CMK (cell line): ENCODE measurements around the gene RECK.
A peak's percentile ranks its signal among the peaks of the same experiment; 100 is the strongest.
"Not testable (repeated sequence)": the region's sequence is repeated elsewhere in the genome, so short reads cannot be mapped to it uniquely, and the experiment has no call there.

Experiments
- DNase-seq: peaks from one replicate; pipeline ENCODE4 v3.0.0-alpha.2; 2010; ENCODE audit warnings: low read depth

Gene RECK

DNA sequence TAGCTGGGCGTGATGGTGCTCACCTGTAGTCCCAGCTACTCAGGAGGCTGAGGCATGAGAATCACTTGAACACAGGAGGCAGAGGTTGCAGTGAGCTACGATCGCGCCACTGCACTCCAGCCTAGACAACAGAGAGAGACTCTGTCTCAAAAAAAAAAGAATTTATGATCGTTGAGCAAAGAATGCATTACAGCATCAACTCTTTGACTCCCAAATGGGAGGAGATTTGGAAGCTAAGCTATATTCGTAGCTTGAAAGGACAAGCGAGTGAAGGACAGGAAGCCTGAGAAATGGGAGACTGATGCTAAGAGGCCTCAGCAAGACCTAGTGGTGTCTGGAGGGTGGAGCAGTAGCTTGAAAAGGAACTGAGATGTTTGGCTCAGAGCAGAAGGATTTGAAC is 122.2 kb downstream of the RECK start:
- DNase-seq = no peak

DNA sequence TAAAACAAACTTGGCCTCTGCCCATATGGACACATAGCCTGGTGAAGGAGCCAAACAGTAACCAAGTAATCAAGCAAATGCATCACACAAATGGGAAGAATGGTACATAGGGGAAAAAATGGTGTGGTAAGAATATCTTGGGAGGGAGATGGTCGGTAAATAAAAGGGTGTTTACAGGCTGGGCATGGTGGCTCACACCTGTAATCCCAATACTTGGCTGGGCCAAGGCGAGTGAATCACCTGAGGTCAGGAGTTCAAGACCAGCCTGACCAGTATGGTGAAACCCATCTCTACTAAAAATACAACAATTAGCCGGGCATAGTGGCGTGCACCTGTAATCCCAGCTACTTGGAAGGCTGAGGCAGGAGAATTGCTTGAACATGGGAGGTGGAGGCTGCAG is 122.8 kb downstream of the RECK start:
- DNase-seq = not testable (repeated sequence)

DNA sequence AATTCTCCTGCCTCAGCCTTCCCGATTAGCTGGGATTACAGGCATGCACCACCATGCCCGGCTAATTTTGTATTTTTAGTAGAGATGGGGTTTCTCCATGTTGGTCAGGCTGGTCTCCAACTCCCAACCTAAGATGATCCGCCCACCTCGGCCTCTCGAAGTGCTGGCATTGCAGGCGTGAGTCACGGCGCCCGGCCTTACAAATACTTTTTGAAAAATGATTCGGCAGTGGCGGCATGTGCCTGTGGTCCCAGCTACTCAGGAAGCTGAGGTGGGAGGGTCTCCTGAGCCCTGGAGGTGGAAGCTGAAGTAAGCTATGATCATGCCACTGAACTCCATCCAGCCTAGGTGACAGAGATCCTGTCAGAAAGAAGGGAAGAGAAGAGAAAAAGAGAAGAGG is 123.4 kb downstream of the RECK start:
- not testable (repeated sequence) for DNase-seq

DNA sequence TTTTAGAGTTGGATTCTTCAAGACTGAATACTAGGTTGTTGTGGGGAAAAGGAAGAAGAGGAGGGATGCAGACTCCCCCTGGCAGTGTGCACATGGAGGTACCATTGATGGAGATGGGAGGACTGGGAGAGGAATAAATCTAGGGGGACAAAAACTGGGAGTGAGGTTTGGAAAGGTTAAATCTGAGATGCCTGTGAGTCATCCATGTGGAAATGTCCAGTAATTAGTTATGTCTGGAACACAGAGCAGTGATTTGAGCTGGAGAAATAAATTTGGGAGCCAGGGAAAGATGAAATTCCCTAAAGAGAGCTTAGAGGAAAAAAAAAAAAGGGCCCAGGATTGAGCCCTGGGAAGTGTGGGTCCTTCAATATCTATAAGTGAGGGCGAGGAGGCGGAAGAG is 124.5 kb downstream of the RECK start:
- DNase-seq = no peak

DNA sequence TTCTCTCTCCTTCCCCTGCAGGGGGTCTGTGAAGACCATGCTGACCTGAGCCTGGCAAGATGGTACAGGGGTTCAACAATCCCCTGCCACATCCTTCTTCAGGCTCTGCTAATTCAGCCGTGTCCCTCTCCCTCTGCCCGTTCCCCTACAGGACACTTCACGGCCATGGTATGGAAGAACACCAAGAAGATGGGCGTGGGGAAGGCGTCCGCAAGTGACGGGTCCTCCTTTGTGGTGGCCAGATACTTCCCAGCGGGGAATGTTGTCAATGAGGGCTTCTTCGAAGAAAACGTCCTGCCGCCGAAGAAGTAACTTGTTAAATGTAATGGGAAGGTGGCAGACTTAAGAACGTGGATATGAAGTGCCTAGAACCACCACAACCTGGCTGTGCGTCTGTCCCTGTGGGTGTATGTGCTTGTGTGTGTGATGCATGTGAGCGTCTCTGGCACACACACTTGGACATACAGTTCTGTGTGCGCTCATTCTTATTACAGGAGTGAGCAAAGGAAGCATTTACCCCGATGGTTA is 125.6 kb downstream of the RECK start:
- no peak for DNase-seq

DNA sequence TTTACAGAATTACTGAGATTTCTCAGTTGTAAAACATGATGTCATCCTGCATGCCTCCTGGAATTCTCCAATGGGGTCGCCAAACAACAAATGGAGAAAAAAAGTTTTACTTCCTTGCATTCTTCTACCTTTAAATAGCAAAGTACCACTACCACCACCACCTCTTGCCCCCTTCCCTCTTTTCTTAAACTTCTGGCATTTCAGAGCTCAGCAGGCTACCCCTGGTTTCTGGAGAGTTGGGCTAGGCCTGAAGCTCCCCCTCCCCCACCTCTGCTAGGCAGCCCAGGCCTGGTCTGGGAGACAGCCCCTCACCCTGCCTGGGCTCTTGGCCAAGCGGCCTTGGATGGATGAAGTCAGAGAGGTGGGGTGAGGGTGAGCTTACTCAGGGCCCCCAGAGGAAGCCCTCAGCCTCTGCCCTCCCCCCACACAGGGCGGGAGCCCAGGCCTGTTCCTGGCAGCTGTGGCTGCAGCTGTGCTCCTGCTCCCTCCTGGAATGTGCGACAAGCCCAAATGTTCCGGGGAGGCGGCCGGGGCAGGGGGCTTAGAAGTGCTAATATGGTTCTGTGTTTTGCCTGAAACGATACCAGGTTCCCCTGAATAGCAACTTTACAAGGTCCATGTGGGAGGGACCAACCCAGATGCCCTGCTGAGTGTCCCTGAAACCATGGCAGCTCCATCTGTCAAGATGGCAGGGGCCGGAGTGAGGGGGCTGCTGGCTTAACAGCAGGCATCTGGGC is 126.5 kb downstream of the RECK start:
- no peak for DNase-seq

DNA sequence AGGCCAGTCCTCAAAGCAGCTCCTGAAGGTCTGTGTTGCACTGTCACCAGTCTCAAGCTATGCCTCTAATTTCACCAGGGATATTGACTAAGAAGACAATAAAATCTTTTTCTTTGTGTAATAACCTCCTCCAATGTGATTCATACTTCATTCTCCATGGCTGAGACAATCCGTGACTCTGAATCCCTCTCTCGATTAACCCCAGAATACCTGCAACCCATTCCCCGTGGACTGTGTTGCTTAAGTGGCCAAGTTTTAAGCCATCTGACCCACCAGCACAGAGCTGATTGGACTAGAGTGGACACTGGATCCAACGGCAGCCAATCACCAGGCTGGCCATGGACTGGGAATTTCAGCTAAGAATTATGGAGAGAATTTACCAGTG is 127.1 kb downstream of the RECK start:
- no peak for DNase-seq

DNA sequence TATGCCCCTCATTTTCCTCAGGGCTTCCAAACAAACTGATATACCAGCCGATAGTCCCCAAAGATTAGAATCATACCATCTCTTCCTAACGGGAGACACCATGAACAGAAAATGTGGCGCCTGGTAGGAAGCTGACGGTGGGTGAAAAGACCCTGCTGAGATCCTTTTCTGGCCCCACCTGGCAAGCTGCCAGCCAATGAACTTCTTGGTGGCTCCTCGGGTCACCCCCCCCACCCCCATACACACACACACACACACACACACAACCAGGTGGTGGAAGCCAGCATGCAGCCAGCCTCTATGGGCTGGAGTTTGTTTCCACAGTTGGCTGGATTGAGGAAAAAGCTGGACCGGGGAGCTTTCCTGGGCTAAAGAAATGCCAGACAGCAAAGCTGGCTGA is 127.7 kb downstream of the RECK start:
- no peak for DNase-seq

DNA sequence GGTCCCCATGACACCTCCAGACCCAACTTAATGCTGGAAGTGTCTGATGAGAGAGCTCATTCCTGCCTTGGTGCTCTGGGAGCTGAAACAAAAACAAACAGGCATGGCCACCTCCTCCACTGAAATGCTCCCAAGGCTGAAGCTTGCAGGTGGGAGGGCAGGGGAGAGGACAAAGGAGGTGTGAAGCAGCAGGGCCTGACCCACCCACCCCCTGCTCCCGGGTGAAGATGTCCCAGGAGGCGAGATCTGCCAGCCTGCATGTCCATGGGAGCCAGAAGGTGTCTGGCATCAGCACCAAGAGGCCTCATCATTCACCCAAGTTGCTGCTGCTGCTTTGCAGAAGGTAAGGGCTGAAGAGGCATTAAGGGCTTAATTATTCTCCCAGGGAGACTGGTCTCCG is 128.3 kb downstream of the RECK start:
- DNase-seq = no peak

DNA sequence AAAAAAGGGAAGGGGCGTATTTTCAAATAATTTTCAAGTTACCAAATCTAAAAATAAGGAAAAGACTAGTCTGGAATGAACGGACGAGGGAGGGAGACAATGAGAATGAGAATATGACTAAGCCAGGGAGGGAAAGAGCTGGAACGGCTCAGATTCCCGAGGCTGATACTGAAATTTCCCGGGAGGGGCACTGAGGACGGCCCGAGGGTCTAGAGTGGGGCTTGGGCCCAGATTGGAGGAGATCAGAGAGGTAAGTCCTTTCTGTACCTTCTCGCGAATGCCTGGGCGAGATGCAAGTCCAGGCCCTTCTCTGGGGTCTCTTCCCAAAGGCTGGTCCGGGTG is 129.1 kb downstream of the RECK start:
- no peak for DNase-seq

DNA sequence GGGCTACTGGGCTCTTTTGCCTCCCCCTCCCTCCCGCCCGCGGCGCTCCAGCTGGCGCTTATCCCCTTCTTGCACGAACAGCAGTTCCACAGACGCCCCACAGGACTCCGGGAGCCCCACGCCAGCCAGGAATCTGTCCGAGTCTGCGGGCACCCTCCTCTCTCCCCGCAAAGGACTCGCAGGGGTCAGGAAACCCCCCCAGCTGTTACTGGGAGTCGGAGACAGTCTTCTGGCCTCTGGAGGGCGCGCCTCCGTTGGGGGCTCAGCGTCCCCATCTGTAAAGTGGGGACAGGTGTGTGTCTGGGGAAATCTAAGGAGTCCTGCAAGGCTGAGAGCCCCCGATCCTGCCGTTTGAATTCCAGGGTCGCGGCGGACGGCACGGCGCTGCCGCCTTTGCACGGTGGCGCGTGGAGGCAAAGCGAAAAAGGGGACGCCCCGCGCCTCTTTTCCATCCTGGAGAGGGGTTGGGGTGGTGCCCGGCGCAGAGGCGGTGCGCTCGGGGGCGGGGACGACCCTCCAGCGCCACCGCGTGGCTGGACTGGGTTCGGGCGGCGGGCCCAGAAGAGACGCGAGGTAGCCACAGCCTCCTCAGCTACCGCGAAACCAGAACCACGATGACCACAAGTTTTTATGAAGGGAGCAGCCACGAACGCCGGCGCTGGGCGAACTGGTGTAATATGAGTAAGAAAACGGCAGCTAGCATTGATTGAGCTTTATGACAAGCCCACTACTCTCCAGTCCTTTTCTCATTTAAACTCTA is 129.6 kb downstream of the RECK start:
- peak; percentile 65 for DNase-seq

DNA sequence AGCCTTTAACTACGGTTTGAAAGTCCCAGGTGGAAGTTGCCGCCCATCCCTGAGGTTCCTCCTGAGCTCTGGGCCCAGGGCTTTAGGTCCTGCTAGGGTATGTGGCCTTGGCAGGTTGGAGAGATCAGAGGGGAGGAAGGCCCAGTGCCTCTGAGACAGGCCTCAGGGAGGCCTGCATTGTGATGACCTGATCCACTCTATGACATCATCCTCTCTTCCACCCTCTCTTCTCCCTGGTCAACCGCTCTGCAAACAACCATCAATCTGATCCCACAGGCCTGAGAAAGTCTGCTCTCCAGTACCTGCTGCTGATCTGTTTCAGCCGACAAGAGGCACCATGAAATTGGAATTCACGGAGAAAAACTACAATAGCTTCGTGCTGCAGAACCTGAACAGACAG is 132.5 kb downstream of the RECK start, which contains the start of gene CCIN:
Gene CCIN, plus strand, starts transcription at position 223 of the 400 bp plus-strand sequence. Its CDS starts 115 bp downstream, at position 338.
- no peak for DNase-seq

DNA sequence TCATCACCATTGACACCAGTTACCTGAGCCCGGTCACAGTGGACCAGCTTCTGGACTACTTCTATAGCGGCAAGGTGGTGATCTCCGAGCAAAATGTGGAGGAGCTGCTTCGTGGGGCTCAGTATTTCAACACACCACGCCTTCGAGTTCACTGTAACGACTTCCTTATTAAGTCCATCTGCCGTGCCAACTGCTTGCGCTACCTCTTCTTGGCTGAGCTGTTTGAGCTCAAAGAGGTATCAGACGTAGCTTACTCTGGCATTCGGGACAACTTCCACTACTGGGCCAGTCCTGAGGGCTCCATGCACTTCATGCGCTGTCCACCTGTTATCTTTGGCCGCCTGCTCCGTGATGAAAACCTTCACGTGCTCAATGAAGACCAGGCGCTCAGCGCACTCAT is 133.0 kb downstream of the RECK start:
- no peak for DNase-seq

DNA sequence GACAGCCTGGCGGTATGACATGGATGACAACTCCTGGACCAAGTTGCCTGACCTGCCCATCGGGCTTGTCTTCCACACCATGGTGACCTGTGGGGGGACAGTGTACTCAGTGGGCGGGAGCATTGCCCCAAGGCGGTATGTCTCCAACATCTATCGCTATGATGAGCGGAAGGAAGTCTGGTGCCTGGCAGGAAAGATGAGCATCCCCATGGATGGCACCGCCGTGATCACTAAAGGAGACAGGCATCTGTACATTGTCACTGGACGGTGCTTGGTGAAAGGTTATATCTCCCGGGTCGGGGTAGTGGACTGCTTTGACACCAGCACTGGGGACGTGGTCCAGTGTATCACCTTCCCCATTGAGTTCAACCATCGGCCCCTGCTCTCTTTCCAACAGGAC is 133.8 kb downstream of the RECK start:
- DNase-seq = no peak

DNA sequence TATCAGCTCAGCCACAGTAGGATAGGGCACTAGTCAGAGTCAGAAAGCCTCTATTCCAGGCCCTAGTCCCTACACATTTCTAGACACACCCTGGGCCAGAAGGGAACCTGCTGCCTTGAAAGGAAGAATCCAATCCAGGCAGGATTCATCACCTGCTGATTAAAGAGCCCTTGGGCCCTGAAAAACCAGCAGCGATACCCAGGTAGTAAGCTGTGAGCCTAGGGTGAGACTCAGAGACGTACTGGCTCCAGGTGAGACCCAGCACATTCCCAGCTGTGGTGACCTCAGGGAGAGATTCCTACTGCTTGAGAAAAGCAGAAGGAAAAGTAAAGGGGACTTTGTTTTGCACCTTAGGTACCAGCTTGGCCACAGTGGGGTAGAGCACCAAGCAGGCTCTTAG is 137.1 kb downstream of the RECK start:
- DNase-seq = no peak
